Aorta (tissue), 5 donors: Measurements from ENCODE around the gene PPP1R3E. TPM values are rescaled to one million over a fixed set of nuclear protein-coding genes. Genes with fewer than 3 reads are reported as not detected.
"Not testable (repeated sequence)": the region's sequence is repeated elsewhere in the genome, so short reads cannot be mapped to it uniquely, and the experiment has no call there.

Source experiments
- ATAC-seq: fragments of 200-7000 bp; cut with Tn5 transposase; one replicate; pipeline ENCODE4 v1.9.1; 2022; ENCODE audit warnings: moderate library complexity; ENCODE audit not compliant: low FRiP score
- DNase-seq, 2 donors: peaks; one replicate each; pipeline ENCODE4 v3.0.0-alpha.2; 2020
- H3K27ac ChIP-seq, 2 donors: one replicate each; pipeline ENCODE4 v1.5.1; 2013; ENCODE audit warnings: low read length in 2 of 2, mild to moderate bottlenecking in 2 of 2, moderate library complexity in 2 of 2, control low read depth in 1 of 2, inconsistent platforms in 1 of 2, low read depth in 1 of 2
- H3K27me3 ChIP-seq, 2 donors: one replicate each; pipeline ENCODE4 v1.6.1; 2013; ENCODE audit warnings: control low read depth in 1 of 2, low read length in 1 of 2, mild to moderate bottlenecking in 1 of 2, moderate library complexity in 1 of 2; ENCODE audit not compliant: insufficient read depth in 2 of 2, control insufficient read depth in 1 of 2
- H3K36me3 ChIP-seq, 2 donors: one replicate each; pipeline ENCODE4 v1.6.1; 2013; ENCODE audit warnings: control low read depth in 1 of 2, low read length in 1 of 2, mild to moderate bottlenecking in 1 of 2; ENCODE audit not compliant: insufficient read depth in 2 of 2, control insufficient read depth in 1 of 2
- H3K4me1 ChIP-seq, 2 donors: one replicate each; pipeline ENCODE4 v1.6.1; 2013; ENCODE audit warnings: low read length in 2 of 2, control low read depth in 1 of 2, mild to moderate bottlenecking in 1 of 2, moderate library complexity in 1 of 2; ENCODE audit not compliant: insufficient read depth in 2 of 2, control insufficient read depth in 1 of 2
- H3K4me3 ChIP-seq, 2 donors: one replicate each; pipeline ENCODE4 v1.5.1; 2013; ENCODE audit warnings: low read length in 2 of 2, control low read depth in 1 of 2, mild to moderate bottlenecking in 1 of 2
- H3K9me3 ChIP-seq: one replicate; pipeline ENCODE4 v1.6.1; 2013; ENCODE audit warnings: mild to moderate bottlenecking, low read length; ENCODE audit not compliant: control insufficient read depth
- WGBS, 2 donors: extraction: QIAGEN DNeasy Blood & Tissue Kit; methylation state at CpG; one replicate each; pipeline ENCODE4 v1.1.7; 2013; 5-methylcytosine and 5-hydroxymethylcytosine counted together
- intact Hi-C, 2 donors: fragments of 100-400 bp; cut with DNase I; formaldehyde crosslinking; loops; one replicate each; pipeline versions ENCODE4 v1.14.2 to v1.15.0; 2022
- polyA plus RNA-seq, 2 donors: library from polyadenylated mRNA; stranded (reverse); fragments of 200-250 nt; gene quantifications; one replicate each; pipeline ENCODE4 v1.2.3, GENCODE V29; 2013
- total RNA-seq, 2 donors: library from RNA; stranded (reverse); fragmentation: NEBNext Ultra II Directional; extraction: Animal tissue kit (Norgen Biotek cat#: 25700); gene quantifications; one replicate each; pipeline ENCODE4 v1.2.1, GENCODE V29; 2021
- donor health status: healthy with polysubstance abuse.
- donor health status: Bipolar disorder and iron deficiency.
- donor health status: DM: no; HTN: no; CAD: no.
- donor health status: DM: no; HTN: no; CAD: no.
- donor health status: DM: yes; HTN: yes; CAD: no.

PPP1R3E gene
- total and polyA plus RNA-seq, 4 donors = 4.9 to 13.8 (median 11.3) TPM

- Histone ChIP-seq H3K9me3 (no peaks in the 10 kb centered on the region), H3K4me3 (no peak overlapping the region), H3K27me3 (no peaks in the 10 kb centered on the region), H3K27ac (no peak overlapping the region), H3K4me1 (no peaks in the 10 kb centered on the region), H3K36me3 (no peaks in the 10 kb centered on the region)
- ATAC-seq = no peak
- DNase-seq = no peak
- intact Hi-C loops = loop anchor here (5.0 to 10.0 kb wide), 2 partner anchors 108 to 296 kb away; partner anchors contain the start of genes AP1G2 (in 1 of the 2) and CMTM5 (in 1 of the 2)
- 81 to 85% methylated on average over 7 of the region's 7 CpGs for WGBS, 2 donors
Measured at GRCh38 chr14:23269193-23269592, 33.5 kb downstream of the PPP1R3E start.

- not testable (repeated sequence) for H3K4me1 ChIP-seq, H3K9me3 ChIP-seq, H3K4me3 ChIP-seq, H3K27ac ChIP-seq, H3K36me3 ChIP-seq, H3K27me3 ChIP-seq, DNase-seq, ATAC-seq
- WGBS, 2 donors = 75 to 77% methylated on average over 8 of the region's 8 CpGs
- intact Hi-C loops = loop anchor here in 1 of 2 donors (5.0 to 10.0 kb wide), 2 partner anchors 116 to 304 kb away; partner anchors contain the start of genes AP1G2 and CMTM5
Measured at GRCh38 chr14:23260849-23261248, 41.8 kb downstream of the PPP1R3E start.

GRCh38 chr14:23259426-23259825, 43.2 kb downstream of the PPP1R3E start:
- ATAC-seq (no peak), DNase-seq (no peak)
- no peak overlapping the region for H3K4me3 ChIP-seq
- H3K27ac ChIP-seq = no peak overlapping the region
- no peaks in the 10 kb centered on the region for H3K4me1 ChIP-seq
- no peaks in the 10 kb centered on the region for H3K9me3 ChIP-seq
- intact Hi-C loops = no loop called here
- no peaks in the 10 kb centered on the region for H3K36me3 ChIP-seq
- H3K27me3 ChIP-seq = no peaks in the 10 kb centered on the region

- DNase-seq = no peak
- Histone ChIP-seq H3K4me1 (no peaks in the 10 kb centered on the region), H3K27me3 (no peaks in the 10 kb centered on the region), H3K9me3 (no peaks in the 10 kb centered on the region), H3K36me3 (no peaks in the 10 kb centered on the region), H3K4me3 (no peak overlapping the region), H3K27ac (no peak overlapping the region)
- intact Hi-C loops = no loop called here
- WGBS, 2 donors = 93 to 95% methylated on average over 5 of the region's 5 CpGs
- ATAC-seq = no peak
Measured at GRCh38 chr14:23258256-23258655, 44.4 kb downstream of the PPP1R3E start.

GRCh38 chr14:23252420-23253333, 50.0 kb downstream of the PPP1R3E start:
- intact Hi-C loops = no loop called here
- no peak for ATAC-seq
- no peaks in the 10 kb centered on the region for H3K9me3 ChIP-seq
- no peak overlapping the region for H3K27ac ChIP-seq
- H3K4me1 ChIP-seq = no peaks in the 10 kb centered on the region
- no peak overlapping the region for H3K4me3 ChIP-seq
- no peaks in the 10 kb centered on the region for H3K36me3 ChIP-seq
- DNase-seq = no peak
- 58 to 63% methylated on average over 4 of the region's 4 CpGs for WGBS, 2 donors
- H3K27me3 ChIP-seq = no peaks in the 10 kb centered on the region

- Histone ChIP-seq H3K4me3 (no peak overlapping the region), H3K36me3 (no peaks in the 10 kb centered on the region), H3K4me1 (no peaks in the 10 kb centered on the region), H3K27ac (no peak overlapping the region), H3K9me3 (no peaks in the 10 kb centered on the region), H3K27me3 (no peaks in the 10 kb centered on the region)
- WGBS, 2 donors = 38 to 40% methylated on average over 3 of the region's 3 CpGs
- DNase-seq = no peak
- intact Hi-C loops = no loop called here
- no peak for ATAC-seq
Measured at GRCh38 chr14:23252006-23252405, 50.7 kb downstream of the PPP1R3E start.

DNA sequence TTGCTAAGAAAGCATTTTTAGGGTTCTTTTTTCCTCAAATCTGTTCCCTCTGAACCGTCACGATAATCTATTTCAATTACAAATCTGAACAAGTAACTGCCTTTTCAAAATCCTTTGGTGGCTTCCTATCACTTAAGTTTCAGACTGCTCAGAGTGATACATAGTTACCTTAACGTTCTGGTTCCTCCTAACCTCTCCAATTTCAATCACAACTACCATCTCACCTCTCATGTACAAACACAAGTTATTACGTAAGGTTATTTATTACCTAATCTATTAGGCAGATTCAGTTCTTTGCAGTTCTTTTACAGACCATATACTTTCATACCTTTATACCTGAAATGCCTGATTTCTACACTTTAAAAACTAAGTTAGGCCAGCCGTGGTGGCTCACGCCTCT, 52.8 kb downstream of the PPP1R3E start:
- no peaks in the 10 kb centered on the region for H3K9me3 ChIP-seq
- no peaks in the 10 kb centered on the region for H3K27me3 ChIP-seq
- intact Hi-C loops = no loop called here
- H3K36me3 ChIP-seq = no peaks in the 10 kb centered on the region
- H3K27ac ChIP-seq = no peak overlapping the region
- DNase-seq (no peak), ATAC-seq (no peak)
- H3K4me3 ChIP-seq = no peak overlapping the region
- 86 to 91% methylated on average over 6 of the region's 6 CpGs for WGBS, 2 donors
- H3K4me1 ChIP-seq = no peaks in the 10 kb centered on the region

DNA sequence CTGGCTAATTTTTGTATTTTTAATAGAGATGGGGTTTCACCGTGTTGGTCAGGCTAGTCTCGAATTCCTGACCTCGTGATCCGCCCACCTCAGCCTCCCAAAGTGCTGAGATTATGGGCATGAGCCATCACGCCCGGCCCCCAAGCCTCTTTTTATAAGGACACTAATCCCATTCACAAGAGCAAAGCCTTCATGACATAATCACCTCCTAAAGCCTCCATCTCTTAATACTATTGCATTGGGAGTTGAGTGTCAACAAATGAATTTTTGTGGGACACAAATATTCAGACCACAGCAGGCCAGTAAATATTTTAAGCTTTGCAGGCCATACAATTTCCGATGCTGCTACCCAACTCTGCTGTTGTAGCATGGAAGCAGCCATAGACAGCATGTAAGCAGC, 54.1 kb downstream of the PPP1R3E start:
- DNase-seq (no peak), ATAC-seq (no peak)
- H3K27me3 ChIP-seq = no peaks in the 10 kb centered on the region
- no peaks in the 10 kb centered on the region for H3K9me3 ChIP-seq
- H3K27ac ChIP-seq = no peak overlapping the region
- intact Hi-C loops = no loop called here
- 91% methylated on average over 7 of the region's 7 CpGs for WGBS, 2 donors
- H3K4me1 ChIP-seq = no peaks in the 10 kb centered on the region
- H3K4me3 ChIP-seq = no peak overlapping the region
- H3K36me3 ChIP-seq = no peaks in the 10 kb centered on the region
